Left colon (tissue), 2 donors: ENCODE results near the gene SYT1. TPM values are rescaled to one million over a fixed set of nuclear protein-coding genes. Genes with fewer than 3 reads are reported as not detected.
"Not testable (repeated sequence)": the region's sequence is repeated elsewhere in the genome, so short reads cannot be mapped to it uniquely, and the experiment has no call there.

Experiments used
- ATAC-seq: fragments of 200-7000 bp; cut with Tn5 transposase; one replicate; pipeline ENCODE4 v1.9.1; 2020; ENCODE audit warnings: mild to moderate bottlenecking, moderate library complexity
- DNase-seq, 2 donors: peaks; one replicate each; pipeline ENCODE4 v3.0.0-alpha.2; 2020
- intact Hi-C, 2 donors: fragments of 100-400 bp; cut with DNase I in 1 of 2; cut with micrococcal nuclease in 1 of 2; formaldehyde crosslinking; loops; one replicate each; pipeline versions ENCODE4 v1.11.2 to v1.14.0; 2022; cut with DNase I, micrococcal nuclease
- long read RNA-seq: library from polyadenylated mRNA; unstranded; transcript quantifications from one replicate; pipeline ENCODE4 v2.0.0, GENCODE V29; 2021
- total RNA-seq, 2 donors: library from RNA; stranded (reverse); fragmentation: NEBNext Ultra II Directional; extraction: Animal tissue kit (Norgen Biotek cat#: 25700); gene quantifications; one replicate each; pipeline ENCODE4 v1.2.1, GENCODE V29; 2021
- donor health status: DM: no; HTN: no; CAD: no.
- donor health status: DM: yes; HTN: yes; CAD: no.

Gene SYT1
- total RNA-seq: 1 to 10 TPM in 1 of 2 donors, under 1 TPM in 1; 0.92 to 1.5 TPM
- long read RNA-seq: 0 reads

- DNase-seq (peak; percentile 24 to 49), ATAC-seq (peak; percentile 36)
- intact Hi-C loops: no loop called here
Measured at GRCh38 chr12:78864403-78864869, at the start of gene SYT1. Gene SYT1, plus strand, starts transcription at chr12:78864774.

GRCh38 chr12:78818487-78818886 is 46.1 kb upstream of the SYT1 start:
- intact Hi-C loops: no loop called here
- DNase-seq (peak in 1 of 2 donors; percentile 12), ATAC-seq (peak; percentile 84)

GRCh38 chr12:78820946-78821345 is 43.6 kb upstream of the SYT1 start:
- DNase-seq (no peak), ATAC-seq (no peak)

GRCh38 chr12:78824918-78825317 is 39.7 kb upstream of the SYT1 start:
- intact Hi-C loops: no loop called here
- DNase-seq (no peak), ATAC-seq (no peak)

More at GRCh38 chr12:78820946-78821345, 43.6 kb upstream of the SYT1 start:
- intact Hi-C loops: no loop called here

- DNase-seq (no peak), ATAC-seq (no peak)
- intact Hi-C loops: no loop called here
Measured at GRCh38 chr12:78829690-78830089, 34.9 kb upstream of the SYT1 start.

- intact Hi-C loops: no loop called here
- DNase-seq: no peak
- ATAC-seq: no peak
Measured at GRCh38 chr12:78835493-78835892, 29.1 kb upstream of the SYT1 start.

GRCh38 chr12:78840518-78841019 is 24.0 kb upstream of the SYT1 start:
- intact Hi-C loops: not testable (repeated sequence)

GRCh38 chr12:78853231-78853630 is 11.3 kb upstream of the SYT1 start:
- intact Hi-C loops: no loop called here
- no peak for ATAC-seq
- no peak for DNase-seq

More at GRCh38 chr12:78840518-78841019, 24.0 kb upstream of the SYT1 start:
- not testable (repeated sequence) for DNase-seq, ATAC-seq

GRCh38 chr12:78863482-78864402 is 832 bp upstream of the SYT1 start:
- intact Hi-C loops: no loop called here
- peak; percentile 46 to 56 for DNase-seq
- peak; percentile 93 for ATAC-seq

- ATAC-seq: no peak
- DNase-seq: peak in 1 of 2 donors; percentile 11
- intact Hi-C loops: no loop called here
Measured at GRCh38 chr12:78864870-78865463, 393 bp downstream of the SYT1 start.

- DNase-seq: no peak
- intact Hi-C loops: no loop called here
- no peak for ATAC-seq
Measured at GRCh38 chr12:78865516-78865915, 942 bp downstream of the SYT1 start.

- DNase-seq: no peak
- no peak for ATAC-seq
- intact Hi-C loops: no loop called here
Measured at GRCh38 chr12:78866518-78866917, 1.9 kb downstream of the SYT1 start.

GRCh38 chr12:78870539-78870938 is 6.0 kb downstream of the SYT1 start:
- ATAC-seq (no peak), DNase-seq (no peak)
- intact Hi-C loops: no loop called here

GRCh38 chr12:78871566-78871965 is 7.0 kb downstream of the SYT1 start:
- no peak for DNase-seq
- no peak for ATAC-seq
- intact Hi-C loops: no loop called here

- intact Hi-C loops: no loop called here
- ATAC-seq: peak; percentile 65
- no peak for DNase-seq
Measured at GRCh38 chr12:78878459-78878858, 13.9 kb downstream of the SYT1 start.

GRCh38 chr12:78878866-78879265 is 14.3 kb downstream of the SYT1 start:
- DNase-seq (no peak), ATAC-seq (peak; percentile 77)
- intact Hi-C loops: no loop called here

- no peak for ATAC-seq
- no peak for DNase-seq
- intact Hi-C loops: no loop called here
Measured at GRCh38 chr12:78880078-78880477, 15.5 kb downstream of the SYT1 start.

- no peak for DNase-seq
- ATAC-seq: no peak
- intact Hi-C loops: no loop called here
Measured at GRCh38 chr12:78881685-78882084, 17.1 kb downstream of the SYT1 start.

- no peak for DNase-seq
- intact Hi-C loops: no loop called here
- ATAC-seq: no peak
Measured at GRCh38 chr12:78885466-78885865, 20.9 kb downstream of the SYT1 start.
